NCI-H2171 (cell line): ENCODE measurements around the gene KCNJ3.
A peak's percentile ranks its signal among the peaks of the same experiment; 100 is the strongest.

Source experiments
- DNase-seq: peaks from one replicate; lab custom pipeline; 2025; lab: John Stamatoyannopoulos, UW

Gene KCNJ3

GRCh38 chr2:154698296-154698720 is at the start of gene KCNJ3:
Gene KCNJ3, plus strand, starts transcription at chr2:154698695. Its CDS starts 81 bp downstream, at chr2:154698776.
- no peak for DNase-seq

- no peak for DNase-seq
These were observed 43.0 kb upstream of the KCNJ3 start for GRCh38 chr2:154655499-154655898.

- DNase-seq: no peak
These were observed 39.6 kb upstream of the KCNJ3 start for GRCh38 chr2:154658854-154659253.

- no peak for DNase-seq
These were observed 34.2 kb upstream of the KCNJ3 start for GRCh38 chr2:154664248-154664647.

- DNase-seq: no peak
These were observed 28.4 kb upstream of the KCNJ3 start for GRCh38 chr2:154670083-154670482.

GRCh38 chr2:154673694-154674093 is 24.8 kb upstream of the KCNJ3 start:
- DNase-seq: no peak

GRCh38 chr2:154677401-154677800 is 21.1 kb upstream of the KCNJ3 start:
- DNase-seq: no peak

- DNase-seq: no peak
These were observed 16.8 kb upstream of the KCNJ3 start for GRCh38 chr2:154681741-154682140.

- no peak for DNase-seq
These were observed 12.3 kb upstream of the KCNJ3 start for GRCh38 chr2:154686162-154686561.

- DNase-seq: no peak
These were observed 10.1 kb upstream of the KCNJ3 start for GRCh38 chr2:154688373-154688772.

GRCh38 chr2:154689158-154689557 is 9.3 kb upstream of the KCNJ3 start:
- no peak for DNase-seq

- no peak for DNase-seq
These were observed 5.6 kb upstream of the KCNJ3 start for GRCh38 chr2:154692927-154693326.

GRCh38 chr2:154693741-154694340 is 4.7 kb upstream of the KCNJ3 start:
- no peak for DNase-seq

- no peak for DNase-seq
These were observed 3.6 kb upstream of the KCNJ3 start for GRCh38 chr2:154694881-154695280.

GRCh38 chr2:154696369-154696768 is 2.1 kb upstream of the KCNJ3 start:
- DNase-seq: no peak

- DNase-seq: peak; percentile 59
These were observed 1.6 kb upstream of the KCNJ3 start for GRCh38 chr2:154696810-154697417.

- peak; percentile 88 for DNase-seq
These were observed 860 bp upstream of the KCNJ3 start for GRCh38 chr2:154697418-154698252.

- peak; percentile 62 for DNase-seq
These were observed 453 bp downstream of the KCNJ3 start for GRCh38 chr2:154698721-154699574.

- DNase-seq: no peak
These were observed 1.1 kb downstream of the KCNJ3 start for GRCh38 chr2:154699575-154699930.

- DNase-seq: peak; percentile 43
These were observed 1.6 kb downstream of the KCNJ3 start for GRCh38 chr2:154700136-154700535.

- no peak for DNase-seq
These were observed 6.5 kb downstream of the KCNJ3 start for GRCh38 chr2:154704991-154705390.

GRCh38 chr2:154706660-154707059 is 8.2 kb downstream of the KCNJ3 start:
- DNase-seq: no peak
